Thyroid gland (tissue), 4 donors: ENCODE results near the gene NPSR1.

Source experiments
- CTCF ChIP-seq, 6 experiments: fragments of 200-600 bp in 3 of 6; fragments of 450-650 bp in 3 of 6; sonication (generic) in 3 of 6; IDR thresholded peaks; one replicate each; pipeline ENCODE4 v1.5.1; 2016 to 2019; ENCODE audit warnings: antibody characterized with exemption in 6 of 6, mild to moderate bottlenecking in 2 of 6, inconsistent platforms in 1 of 6, moderate library complexity in 1 of 6
- POLR2A ChIP-seq, 2 donors: fragments of 450-650 bp; IDR thresholded peaks; one replicate each; pipeline ENCODE4 v1.6.1; 2017; ENCODE audit warnings: antibody characterized with exemption in 2 of 2, mild to moderate bottlenecking in 2 of 2, moderate library complexity in 1 of 2

- TF ChIP-seq CTCF (IDR thresholded peaks at IDR 0.05) (no peak), POLR2A (IDR thresholded peaks at IDR 0.05) (no peak)
Measured at GRCh38 chr7:34837316-34837715, 179.3 kb downstream of the NPSR1 start.
